Measurements from ENCODE around the gene PLXNA4. TPM values are rescaled to one million over a fixed set of nuclear protein-coding genes. Genes with fewer than 3 reads are reported as not detected.
A peak's percentile ranks its signal among the peaks of the same experiment; 100 is the strongest.

The PLXNA4 gene
- total and polyA plus RNA-seq, 12 donors = 0.83 to 17.0 (median 11.5) TPM

DNA sequence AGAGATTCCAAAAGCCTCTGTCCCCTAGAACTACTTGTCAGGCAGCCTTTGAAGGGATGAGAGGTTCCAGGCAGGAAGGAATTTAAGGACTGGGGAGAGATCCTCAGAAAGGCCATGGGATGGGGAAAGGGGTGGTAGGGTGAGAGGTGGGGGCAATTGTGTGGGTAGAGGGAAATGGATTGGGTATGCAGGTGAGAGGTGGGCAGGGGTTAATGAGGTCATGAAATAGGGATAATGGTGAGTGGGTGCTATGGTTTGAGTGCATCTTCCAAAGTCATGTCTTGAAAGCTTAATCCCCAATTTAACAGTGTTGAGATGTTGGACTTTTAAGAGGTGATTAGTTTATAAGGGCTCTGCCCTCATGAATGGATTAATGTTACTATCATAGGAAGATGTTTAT, 383.5 kb downstream of the PLXNA4 start:
- Histone ChIP-seq H3K4me3 (no peak overlapping the region), H3K9me3 (peaks cover 0 to 6% (median 0%) of the 10 kb centered on the region in 11 donors), H3K36me3 (peaks cover 0 to 10% (median 0%) of the 10 kb centered on the region in 9 donors), H3K4me1 (peaks cover 0 to 4% (median 0%) of the 10 kb centered on the region in 9 donors), H3K27me3 (no peaks in the 10 kb centered on the region), H3K27ac (no peak overlapping the region)
- TF ChIP-seq CTCF (IDR thresholded peaks at IDR 0.05) = no peak
- intact Hi-C loops (cut with DNase I) = no loop called here
- DNase-seq = no peak
- no peak for ATAC-seq

GRCh38 chr7:132191418-132191817, 384.9 kb downstream of the PLXNA4 start:
- intact Hi-C loops (cut with DNase I) = no loop called here
- Histone ChIP-seq H3K4me3 (no peak overlapping the region), H3K9me3 (peaks cover 0 to 19% (median 7%) of the 10 kb centered on the region in 11 donors), H3K4me1 (peaks cover 0 to 4% (median 0%) of the 10 kb centered on the region in 9 donors), H3K36me3 (peaks cover 0 to 16% (median 0%) of the 10 kb centered on the region in 9 donors), H3K27me3 (no peaks in the 10 kb centered on the region), H3K27ac (no peak overlapping the region)
- DNase-seq (peak in 1 of 2 donors; percentile 16), ATAC-seq (peak in 3 of 8 donors; percentile 58 to 63 (median 61))
- no peak for TF ChIP-seq CTCF (IDR thresholded peaks at IDR 0.05)
- 34 to 60% methylated on average over 3 of the region's 3 CpGs for WGBS, 2 donors

- H3K27me3 ChIP-seq = no peaks in the 10 kb centered on the region
- H3K9me3 ChIP-seq = peaks cover 0 to 20% (median 7%) of the 10 kb centered on the region in 11 donors
- no peak for DNase-seq
- H3K4me1 ChIP-seq = peaks cover 0 to 4% (median 0%) of the 10 kb centered on the region in 9 donors
- H3K27ac ChIP-seq = no peak overlapping the region
- 90 to 95% methylated on average over 7 of the region's 7 CpGs for WGBS, 2 donors
- no peak for TF ChIP-seq CTCF (IDR thresholded peaks at IDR 0.05)
- intact Hi-C loops (cut with DNase I) = no loop called here
- H3K36me3 ChIP-seq = peaks cover 0 to 16% (median 0%) of the 10 kb centered on the region in 9 donors
- peak in 1 of 8 donors; percentile 20 for ATAC-seq
- no peak overlapping the region for H3K4me3 ChIP-seq
Measured at GRCh38 chr7:132190683-132191082, 385.6 kb downstream of the PLXNA4 start.

DNA sequence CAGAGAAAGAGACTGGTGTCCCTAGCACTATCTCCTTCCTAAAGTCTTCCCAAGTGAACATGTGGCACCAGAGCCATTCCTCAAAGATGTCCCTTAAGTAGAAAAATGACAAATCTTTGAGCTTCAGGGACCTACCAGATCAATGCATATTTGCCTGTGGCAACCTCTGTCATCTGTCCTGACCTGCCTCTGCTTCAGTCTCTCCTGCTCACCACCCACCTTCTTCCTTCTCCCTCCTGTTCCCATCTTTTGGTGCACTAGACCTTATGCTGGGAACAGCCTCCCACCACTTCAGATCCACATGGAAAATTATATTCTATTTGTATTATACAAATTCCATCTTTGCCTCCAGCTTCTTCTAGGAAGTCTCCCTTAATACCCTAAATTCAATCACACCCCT, 386.4 kb downstream of the PLXNA4 start:
- no peak for TF ChIP-seq CTCF (IDR thresholded peaks at IDR 0.05)
- Histone ChIP-seq H3K4me1 (peaks cover 0 to 4% (median 0%) of the 10 kb centered on the region in 9 donors), H3K27me3 (no peaks in the 10 kb centered on the region), H3K36me3 (peaks cover 0 to 16% (median 0%) of the 10 kb centered on the region in 9 donors), H3K27ac (no peak overlapping the region), H3K9me3 (peaks cover 0 to 20% (median 7%) of the 10 kb centered on the region in 11 donors), H3K4me3 (no peak overlapping the region)
- DNase-seq (no peak), ATAC-seq (no peak)
- intact Hi-C loops (cut with DNase I) = no loop called here

Data from heart right ventricle (tissue), 16 donors.